AG20443 (cell line): ENCODE measurements around the gene METTL2A.
"Not testable (repeated sequence)": the region's sequence is repeated elsewhere in the genome, so short reads cannot be mapped to it uniquely, and the experiment has no call there.

Source experiments
- DNase-seq: peaks from one replicate; pipeline ENCODE4 v3.0.0; 2012; ENCODE audit warnings: low spot score, mixed read lengths

The METTL2A gene, protein sequence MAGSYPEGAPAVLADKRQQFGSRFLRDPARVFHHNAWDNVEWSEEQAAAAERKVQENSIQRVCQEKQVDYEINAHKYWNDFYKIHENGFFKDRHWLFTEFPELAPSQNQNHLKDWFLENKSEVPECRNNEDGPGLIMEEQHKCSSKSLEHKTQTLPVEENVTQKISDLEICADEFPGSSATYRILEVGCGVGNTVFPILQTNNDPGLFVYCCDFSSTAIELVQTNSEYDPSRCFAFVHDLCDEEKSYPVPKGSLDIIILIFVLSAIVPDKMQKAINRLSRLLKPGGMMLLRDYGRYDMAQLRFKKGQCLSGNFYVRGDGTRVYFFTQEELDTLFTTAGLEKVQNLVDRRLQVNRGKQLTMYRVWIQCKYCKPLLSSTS

DNA sequence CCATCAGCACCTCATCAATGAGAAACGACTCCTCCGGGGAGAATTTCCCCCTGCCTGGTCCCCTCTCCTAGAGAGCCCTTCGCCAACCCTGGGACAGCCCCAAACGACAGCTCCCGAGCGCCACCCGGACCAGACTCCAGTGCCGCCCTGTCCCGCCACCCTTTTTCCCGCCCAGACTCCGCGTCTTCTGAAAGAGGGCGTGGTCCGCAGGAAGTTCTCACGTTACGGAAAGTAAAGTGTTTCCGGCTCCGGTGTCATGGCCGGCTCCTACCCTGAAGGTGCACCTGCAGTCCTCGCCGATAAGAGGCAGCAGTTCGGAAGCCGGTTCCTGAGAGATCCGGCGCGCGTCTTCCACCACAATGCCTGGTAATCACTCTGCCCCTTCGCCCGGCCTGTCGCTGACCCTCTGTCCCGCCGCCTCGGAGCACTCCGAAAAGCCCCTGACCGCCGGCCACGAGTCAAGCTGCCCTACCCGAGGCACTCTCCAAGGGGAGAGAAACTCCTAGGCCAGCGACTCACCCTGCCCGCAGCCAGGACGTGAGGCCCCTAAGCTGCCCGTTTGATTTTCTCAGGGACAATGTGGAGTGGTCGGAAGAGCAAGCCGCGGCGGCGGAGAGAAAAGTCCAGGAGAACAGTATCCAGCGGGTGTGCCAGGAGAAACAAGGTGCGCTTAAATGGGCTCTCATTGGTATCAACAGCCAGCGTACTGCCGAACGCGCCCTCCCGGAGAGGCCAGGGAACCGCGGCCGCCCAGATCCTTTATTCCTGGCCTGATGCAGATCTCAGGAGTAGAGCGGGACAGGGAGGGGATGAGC is at the start of gene METTL2A:
Gene METTL2A (plus strand): TSS at position 251 of the 815 bp plus-strand sequence. CDS start 6 bp downstream, at position 257.
- DNase-seq, result peak; percentile 81

DNA sequence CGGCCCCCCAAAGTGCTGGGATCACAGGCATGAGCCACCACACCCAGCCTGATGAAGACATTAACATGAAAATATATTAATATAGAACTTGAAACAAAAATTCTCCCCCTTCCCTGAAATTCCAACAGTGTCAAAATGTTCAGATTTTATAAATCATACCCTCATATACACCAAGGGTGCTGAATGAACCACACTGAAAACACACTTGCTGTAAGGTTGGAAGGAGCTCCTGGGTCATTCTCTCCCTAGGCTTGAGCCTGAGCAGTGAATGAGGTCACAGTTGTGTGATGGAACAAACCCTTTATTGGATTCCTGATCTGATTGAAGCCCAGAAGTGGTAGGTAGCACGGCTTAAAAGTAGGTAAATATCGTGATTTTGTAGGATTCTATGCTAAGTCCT is 43.4 kb upstream of the METTL2A start, which contains the start of gene EFCAB3:
Gene EFCAB3 (plus strand): TSS at position 301 of the 400 bp plus-strand sequence. CDS start 2,427 bp downstream, outside the sequence.
- DNase-seq, result no peak

DNA sequence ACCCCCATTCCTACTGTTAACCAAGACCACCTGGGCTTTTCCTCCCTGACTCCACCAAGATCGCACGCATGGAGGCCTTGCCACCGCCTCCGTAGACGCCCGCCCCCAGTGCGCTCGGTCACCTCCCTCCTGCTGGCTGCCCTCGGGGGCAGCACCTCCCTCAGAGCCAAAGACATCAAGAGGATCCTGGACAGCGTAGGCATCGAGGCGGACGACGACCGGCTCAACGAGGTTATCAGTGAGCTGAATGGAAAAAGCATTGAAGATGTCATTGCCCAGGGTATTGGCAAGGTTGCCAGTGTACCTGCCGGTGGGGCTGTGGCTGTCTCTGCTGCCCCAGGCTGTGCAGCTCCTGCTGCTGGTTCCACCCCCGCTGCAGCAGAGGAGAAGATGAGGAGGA is 42.1 kb upstream of the METTL2A start:
- DNase-seq, result no peak

DNA sequence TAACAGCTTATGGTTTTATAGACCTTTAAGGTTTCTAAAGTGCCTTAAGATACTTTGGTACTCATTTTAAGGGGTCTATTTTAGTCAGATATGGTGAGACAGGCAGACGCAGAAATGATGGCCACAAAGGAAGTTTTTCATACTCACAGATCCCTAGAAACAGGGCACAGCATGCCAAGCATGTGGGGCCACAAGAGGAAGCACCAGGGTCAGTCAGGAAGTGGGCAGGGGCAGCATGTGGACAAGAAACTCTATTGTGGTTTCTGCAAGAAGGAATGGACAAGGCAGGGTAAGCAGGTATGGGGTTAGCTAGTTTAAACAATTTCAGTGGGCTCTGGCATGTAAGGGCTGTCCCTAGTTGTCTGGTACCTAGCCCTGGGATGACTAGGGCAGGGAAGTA is 34.8 kb upstream of the METTL2A start:
- no peak for DNase-seq

DNA sequence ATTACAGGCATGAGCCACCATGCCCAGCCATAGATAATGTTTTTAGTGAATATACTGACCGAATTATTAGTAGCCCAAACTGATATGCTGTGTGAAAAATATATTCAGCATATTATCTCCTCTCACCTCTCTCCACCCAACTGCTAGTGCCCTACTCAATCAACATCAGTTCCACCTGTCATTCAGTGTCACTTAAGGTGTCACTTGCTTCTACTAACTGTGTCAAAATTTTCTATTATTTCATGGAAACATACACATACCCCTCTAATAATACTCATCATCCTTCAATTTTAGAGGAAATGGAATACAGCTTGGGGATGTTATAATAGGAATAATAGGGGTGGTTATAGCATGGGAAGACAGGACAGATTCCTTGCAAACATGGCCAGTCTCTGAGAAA is 30.8 kb upstream of the METTL2A start:
- no peak for DNase-seq

DNA sequence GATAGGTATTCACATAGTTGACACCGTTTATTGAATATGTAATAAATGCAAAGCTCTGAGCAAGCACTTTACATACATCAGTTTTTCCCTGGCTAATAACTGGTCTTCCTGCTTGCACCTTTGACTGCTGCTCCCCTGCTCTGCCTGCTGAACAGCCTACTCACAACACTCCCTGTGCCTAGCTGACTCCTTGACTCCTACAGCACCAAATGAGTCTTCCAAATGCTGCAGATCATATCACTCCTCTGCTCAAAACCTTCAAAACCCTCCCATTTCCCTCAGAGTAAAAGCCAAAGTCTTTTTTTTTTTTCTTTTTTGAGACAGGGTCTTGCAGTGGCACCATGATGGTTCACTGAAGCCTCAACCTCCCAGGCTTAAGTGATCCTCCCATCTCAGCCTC is 24.8 kb upstream of the METTL2A start:
- no peak for DNase-seq

DNA sequence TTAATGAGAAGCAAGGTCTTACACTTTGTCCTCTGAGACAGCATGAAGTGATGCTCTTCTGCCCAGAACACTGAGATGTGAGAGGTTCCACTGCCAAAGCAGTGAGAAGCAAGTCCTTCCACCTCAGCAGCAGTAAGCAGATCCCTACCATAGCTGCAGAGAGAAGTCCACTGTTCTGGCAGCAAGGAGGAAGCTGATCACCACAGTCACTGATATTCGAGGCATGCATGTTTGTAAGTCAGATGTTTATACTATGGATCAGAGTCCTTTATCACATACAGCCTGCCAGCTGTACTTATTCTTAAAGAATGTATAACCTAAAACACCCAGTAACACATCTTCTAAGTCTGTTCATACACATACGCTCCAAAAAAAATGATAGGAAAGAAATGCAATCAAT is 18.2 kb upstream of the METTL2A start:
- no peak for DNase-seq

DNA sequence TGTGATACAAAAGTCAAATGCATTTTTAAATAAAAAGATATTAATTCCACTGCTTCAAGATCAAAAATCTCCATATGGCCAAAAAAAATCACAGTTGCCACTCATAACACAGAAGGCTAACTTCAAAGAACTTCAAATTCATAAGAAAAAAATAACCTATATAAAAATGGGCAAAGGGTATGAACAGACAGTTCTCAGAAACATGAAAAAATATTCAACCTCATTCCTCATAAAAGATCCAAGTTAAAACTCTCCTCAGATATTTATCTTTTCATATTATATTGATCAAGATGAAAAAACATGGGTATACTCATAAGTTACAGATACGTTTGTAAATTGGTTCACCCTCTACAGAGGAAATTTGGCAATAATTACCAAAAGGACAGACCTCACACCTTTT is 10.6 kb upstream of the METTL2A start:
- not testable (repeated sequence) for DNase-seq

DNA sequence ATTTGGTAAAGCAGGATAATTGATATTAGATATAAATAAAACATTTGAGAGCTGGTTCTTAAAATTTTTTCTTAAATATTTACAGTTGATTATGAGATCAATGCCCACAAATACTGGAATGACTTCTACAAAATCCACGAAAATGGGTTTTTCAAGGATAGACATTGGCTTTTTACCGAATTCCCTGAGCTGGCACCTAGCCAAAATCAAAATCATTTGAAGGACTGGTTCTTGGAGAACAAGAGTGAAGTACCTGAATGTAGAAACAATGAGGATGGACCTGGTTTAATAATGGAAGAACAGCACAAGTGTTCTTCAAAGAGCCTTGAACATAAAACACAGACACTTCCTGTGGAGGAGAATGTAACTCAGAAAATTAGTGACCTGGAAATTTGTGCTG is 2.5 kb downstream of the METTL2A start:
- not testable (repeated sequence) for DNase-seq

DNA sequence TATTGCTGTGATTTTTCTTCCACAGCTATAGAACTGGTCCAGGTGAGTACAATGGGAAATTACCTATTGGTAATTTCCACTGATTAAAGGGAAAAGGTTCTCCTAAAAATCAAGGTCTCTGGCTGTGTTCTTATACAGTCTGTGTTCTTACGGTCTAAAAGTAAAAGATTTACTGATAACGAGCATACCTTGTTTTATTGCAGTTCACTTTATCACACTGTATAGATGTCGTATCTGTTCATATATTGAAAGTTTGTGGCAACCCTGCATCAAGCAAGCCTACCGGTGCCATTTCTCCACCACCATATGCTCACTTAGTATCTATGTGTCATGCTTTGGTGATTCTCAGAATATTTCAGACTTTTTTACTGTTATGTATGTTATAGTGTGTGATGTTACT is 11.6 kb downstream of the METTL2A start:
- not testable (repeated sequence) for DNase-seq

DNA sequence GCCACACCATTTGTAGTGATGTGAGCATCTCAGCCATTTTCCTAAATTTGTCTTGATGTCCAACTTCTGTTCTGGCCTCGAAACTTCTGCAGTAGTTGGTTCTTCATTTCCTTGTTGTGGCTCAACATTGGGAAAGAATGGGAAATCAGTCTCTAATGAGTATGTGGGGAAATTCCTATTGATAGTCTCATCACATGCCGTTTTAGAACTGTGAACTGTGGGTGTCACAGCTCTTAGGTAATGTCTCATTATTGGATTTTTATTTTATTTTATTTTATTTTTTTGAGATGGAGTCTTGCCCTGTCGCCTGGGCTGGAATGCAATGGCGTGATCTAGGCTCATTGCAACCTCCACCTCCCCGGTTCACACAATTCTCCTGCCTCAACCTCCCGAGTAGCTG is 17.5 kb downstream of the METTL2A start:
- DNase-seq, result not testable (repeated sequence)

DNA sequence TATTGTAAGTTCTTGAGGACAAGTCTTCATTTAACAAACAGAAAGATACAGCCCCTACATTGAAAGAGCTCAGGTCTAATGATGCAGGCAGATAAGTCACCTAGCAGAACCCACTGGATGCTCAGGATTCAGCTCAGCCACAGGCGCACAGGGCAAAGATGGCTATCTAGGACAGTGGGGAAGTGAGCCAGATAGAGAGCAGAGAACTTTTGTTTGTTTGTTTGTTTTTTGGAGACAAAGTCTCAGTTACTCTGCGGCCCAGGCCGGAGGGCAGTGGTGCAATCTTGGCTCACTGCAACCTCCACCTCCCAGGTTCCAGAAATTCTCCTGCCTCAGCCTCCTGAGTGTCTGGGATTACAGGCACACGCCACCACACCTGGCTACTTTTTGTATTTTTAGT is 20.4 kb downstream of the METTL2A start:
- DNase-seq, result no peak

DNA sequence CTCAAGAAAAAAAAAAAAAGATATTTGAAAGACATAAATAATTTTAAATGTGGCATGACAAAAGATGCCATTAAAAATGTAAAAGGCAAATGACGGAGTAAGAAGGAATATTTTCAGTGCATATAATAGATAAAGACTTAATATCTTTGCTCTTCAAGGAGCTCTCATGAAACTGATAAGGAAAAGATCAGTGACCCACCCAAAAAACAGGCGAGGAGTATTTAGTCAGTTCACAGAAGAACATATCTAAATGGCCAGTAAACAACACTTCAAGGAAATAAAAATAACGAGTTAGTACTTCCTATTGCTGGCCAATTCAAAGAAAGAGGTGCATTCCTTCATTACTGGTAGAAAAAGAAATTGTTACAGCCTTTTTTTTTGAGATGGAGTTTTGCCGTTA is 22.1 kb downstream of the METTL2A start:
- DNase-seq, result not testable (repeated sequence)

DNA sequence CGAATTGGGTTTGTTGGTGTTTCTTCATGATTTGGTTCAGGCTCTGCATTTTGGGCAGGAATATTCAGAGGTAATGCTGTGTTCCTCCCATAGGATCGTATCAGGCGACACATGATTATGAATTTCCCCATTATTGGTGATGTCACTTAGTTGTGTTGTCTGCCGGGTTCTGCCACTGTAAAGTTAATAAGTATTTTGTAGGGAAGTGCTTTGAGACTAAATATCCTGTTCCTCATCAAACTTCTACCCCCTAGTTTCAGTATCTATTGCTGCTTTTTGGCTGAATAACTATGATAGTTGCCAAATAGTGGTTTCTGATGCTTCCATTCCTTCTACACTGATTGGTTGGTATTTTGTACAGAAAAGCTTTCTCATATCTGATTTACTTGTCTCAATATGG is 28.5 kb downstream of the METTL2A start:
- not testable (repeated sequence) for DNase-seq

DNA sequence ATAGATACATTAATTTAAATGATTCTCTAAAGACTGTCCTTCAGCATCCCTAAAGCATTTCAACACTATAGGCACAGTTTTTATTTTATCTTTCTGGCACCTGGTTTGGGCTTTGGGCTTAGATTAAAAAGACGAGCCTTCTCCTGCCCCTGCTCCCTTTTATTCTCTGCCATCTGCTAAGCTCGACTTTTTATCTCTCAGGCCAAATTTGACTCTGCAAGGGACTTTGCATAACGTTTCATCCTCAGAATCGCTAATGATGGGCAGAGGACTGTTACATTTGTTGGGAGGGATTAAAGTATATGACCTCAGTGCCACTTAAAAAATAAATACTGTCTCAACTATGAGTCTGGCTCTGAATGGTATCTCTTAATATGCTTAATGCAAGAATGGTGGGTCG is 29.3 kb downstream of the METTL2A start:
- not testable (repeated sequence) for DNase-seq

DNA sequence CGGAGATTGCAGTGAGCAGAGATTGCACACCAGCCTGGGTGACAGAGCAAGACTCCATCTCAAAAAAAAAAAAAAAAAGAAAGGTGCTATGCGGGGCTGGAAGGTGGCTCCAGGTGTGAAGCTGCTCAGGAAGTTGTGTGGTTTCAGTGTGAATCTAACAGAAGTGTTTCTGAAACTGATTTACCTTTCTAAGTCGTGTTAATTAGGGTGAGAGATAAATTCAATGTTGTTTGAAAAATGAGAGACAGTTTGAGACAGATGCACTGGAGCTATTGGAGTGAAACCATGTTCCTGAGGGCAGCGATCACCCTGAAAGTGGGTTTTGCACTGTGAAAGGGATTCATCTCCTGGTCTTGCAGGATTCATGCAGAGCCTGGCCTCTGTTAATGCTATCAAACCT is 30.0 kb downstream of the METTL2A start:
- DNase-seq, result not testable (repeated sequence)

DNA sequence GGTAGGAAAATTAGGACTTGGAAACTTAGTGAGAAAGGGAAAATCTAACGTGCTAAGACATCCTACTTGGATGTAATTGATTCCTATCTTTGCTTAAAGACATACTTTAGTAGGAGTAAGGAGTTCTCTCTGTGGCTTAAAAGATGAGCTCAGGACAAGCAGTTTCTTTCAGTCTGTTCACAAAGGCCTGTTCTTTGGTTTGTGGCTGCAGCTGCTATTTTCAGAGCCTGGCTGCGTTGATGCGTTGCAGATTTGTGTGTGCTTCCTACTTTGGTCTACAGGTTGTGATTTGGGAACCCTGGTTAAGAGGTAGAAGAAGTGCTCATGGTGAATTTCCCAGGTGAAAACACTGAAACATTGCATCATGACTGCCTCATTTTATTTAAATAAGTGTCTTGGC is 30.4 kb downstream of the METTL2A start:
- not testable (repeated sequence) for DNase-seq

DNA sequence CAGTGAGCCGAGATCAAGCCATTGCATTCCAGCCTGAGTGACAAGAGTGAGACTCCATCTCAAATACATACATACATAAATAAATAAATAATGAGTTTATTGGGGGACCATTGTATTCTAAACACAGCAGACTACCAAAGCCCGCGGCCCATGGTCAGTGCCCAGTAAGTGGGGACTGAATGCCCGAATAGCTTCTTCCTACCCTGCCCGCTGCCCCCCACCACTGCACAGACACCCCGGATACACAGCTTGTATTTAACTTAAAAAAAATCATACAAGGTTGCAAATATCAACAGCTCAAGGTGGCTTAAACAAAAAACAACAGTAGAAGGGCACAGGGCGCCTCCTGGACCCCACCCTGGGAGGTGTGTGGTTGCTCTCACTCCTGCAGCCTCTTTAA is 32.3 kb downstream of the METTL2A start:
- no peak for DNase-seq

DNA sequence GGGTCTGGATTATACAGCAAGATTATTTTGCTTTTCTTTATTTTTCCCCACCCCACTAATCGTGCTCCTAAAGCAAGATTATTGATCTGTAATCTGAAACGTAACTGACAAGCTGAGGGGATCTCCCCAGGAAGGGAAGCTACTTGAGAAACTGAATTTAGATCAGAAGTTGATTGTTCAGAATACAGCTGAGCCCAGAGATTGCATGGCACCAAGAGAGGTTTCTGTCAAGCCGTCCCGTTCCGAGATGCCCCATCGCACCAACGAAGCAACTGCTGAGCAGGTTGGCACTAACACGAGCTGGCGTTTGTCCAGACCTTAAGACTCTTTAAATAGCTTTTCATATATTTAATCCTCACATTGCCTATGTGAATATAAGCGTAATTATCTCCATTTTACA is 34.8 kb downstream of the METTL2A start:
- not testable (repeated sequence) for DNase-seq

DNA sequence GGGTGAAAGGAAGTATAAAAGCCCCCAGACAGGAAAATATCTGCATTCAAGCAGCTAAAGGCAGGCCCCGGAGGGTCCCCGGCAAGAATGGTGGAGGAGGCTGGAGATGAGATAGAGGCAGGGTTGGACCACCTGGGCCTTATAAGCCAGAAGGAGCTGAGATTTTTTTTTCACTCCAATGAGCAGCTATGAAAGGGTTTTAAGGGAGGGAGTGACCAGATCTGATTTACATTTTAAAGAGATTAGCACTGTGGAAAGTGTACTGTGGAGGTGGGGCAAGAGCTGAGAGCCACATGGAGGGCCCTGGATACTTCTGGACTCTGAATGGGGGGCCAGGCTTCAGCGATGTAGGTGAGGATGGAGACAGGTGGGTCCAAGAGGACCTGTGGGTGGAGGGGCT is 40.7 kb downstream of the METTL2A start:
- not testable (repeated sequence) for DNase-seq

DNA sequence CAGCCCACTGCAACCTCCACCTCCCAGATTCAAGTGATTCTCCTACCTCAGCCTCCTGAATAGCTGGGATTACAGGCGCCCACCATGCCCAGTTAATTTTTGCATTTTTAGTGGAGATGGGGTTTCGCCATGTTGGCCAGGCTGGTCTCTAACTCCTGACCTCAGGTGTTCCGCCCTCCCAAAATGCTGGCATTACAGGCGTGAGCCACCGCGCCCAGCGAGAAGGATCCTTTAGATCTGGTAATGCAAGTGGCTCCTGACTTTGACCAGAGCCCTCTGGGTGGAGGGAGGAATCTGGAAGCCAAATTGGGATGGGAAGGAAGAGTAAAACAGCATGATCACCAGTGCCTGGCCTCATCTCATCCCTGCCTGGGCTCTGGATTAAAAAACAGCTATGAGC is 41.6 kb downstream of the METTL2A start:
- not testable (repeated sequence) for DNase-seq

DNA sequence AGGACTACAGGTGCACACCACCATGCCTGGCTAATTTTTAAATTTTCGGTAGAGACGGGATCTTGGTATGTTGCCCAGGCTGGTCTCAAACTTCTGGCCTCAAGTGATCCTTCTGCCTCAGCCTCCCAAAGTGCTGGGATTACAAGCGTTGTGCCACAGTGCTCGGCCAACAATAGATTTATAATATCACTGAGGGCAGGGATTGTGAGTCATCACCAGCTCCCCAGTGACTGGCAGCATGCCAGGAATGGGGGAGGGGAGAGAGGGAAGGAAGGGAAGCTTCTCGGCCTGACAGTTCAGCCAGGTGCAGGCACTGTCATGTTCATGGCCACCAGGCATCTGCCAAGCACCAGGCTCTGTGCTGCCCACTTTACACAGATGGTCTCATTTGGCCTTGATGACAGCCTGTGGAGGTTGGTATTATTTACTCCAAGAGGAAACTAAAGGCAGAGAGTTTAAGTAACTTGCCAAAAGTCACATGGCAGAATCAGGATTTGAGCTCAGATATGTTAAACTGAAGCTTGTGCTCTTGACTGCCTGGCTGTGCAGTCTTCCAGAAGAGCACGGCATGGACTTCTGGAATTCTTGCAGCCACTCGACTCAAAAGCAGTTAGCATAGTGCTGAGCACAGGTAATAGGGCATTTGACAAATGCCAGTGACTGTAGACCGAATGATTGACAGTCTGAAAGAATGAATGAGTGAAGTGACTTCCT is 47.1 kb downstream of the METTL2A start:
- DNase-seq, result peak; percentile 36
